B cell (primary cell): ENCODE data around the gene NUDT15.

Experiments
- EZH2 ChIP-seq: IDR thresholded peaks from 2 replicates; pipeline ENCODE4 v1.6.1; 2012; ENCODE audit warnings: borderline replicate concordance, low read depth, mild to moderate bottlenecking, moderate library complexity, low read length; ENCODE audit not compliant: insufficient read depth, poor library complexity, severe bottlenecking
- TF ChIP-seq, protein P1 (sequence below): fragments of 200-600 bp; IDR thresholded peaks from one replicate; pipeline ENCODE4 v1.8.0; 2022; ENCODE audit warnings: antibody characterized with exemption, mild to moderate bottlenecking

DNA sequence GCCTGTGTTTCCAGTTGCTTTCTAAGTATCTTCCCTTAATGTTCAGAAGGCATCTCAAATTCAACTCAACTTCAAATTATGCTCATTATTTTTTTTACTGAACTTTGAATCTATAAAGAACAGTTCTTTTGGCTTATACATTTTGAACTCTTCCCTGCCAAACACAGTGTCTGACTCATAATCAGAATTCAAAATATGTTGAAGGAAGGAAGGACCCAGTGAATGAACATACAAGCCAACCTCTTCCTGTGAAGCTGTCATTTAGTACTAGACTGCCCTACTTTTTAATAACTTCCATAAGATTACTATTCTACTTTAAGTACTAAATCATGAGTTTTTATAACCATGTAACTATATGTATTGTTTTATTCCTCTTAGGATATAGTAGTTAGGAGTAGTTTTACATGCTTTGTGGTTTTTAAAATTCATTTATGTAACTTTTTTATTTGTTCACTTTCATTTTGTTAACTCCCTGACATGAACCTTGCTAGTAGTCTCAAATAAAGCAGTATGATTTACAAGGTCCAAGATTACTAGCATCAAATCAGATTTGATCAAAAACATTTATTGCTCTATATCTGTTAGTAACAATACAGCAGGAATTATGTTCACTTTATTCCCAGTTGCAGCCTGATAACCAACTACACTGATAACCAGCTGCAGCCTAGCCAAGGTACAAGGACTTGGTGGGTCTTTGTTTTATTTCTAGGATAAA, 6.4 kb downstream of the NUDT15 start:
- TF ChIP-seq, protein P1, sequence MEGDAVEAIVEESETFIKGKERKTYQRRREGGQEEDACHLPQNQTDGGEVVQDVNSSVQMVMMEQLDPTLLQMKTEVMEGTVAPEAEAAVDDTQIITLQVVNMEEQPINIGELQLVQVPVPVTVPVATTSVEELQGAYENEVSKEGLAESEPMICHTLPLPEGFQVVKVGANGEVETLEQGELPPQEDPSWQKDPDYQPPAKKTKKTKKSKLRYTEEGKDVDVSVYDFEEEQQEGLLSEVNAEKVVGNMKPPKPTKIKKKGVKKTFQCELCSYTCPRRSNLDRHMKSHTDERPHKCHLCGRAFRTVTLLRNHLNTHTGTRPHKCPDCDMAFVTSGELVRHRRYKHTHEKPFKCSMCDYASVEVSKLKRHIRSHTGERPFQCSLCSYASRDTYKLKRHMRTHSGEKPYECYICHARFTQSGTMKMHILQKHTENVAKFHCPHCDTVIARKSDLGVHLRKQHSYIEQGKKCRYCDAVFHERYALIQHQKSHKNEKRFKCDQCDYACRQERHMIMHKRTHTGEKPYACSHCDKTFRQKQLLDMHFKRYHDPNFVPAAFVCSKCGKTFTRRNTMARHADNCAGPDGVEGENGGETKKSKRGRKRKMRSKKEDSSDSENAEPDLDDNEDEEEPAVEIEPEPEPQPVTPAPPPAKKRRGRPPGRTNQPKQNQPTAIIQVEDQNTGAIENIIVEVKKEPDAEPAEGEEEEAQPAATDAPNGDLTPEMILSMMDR: no peak
- TF ChIP-seq EZH2: no peak
